ENCODE results near the gene CITED2.
"Not testable (repeated sequence)": the region's sequence is repeated elsewhere in the genome, so short reads cannot be mapped to it uniquely, and the experiment has no call there.

Gene CITED2

GRCh38 chr6:139415365-139415764, 40.9 kb upstream of the CITED2 start:
- H3K4me3 ChIP-seq (ENCODE audit: control insufficient read depth, low read depth, low read length) = no peak overlapping the region
- no peak for TF ChIP-seq CTCF (IDR thresholded peaks at IDR 0.05; ENCODE audit: control insufficient read depth, insufficient read depth, low read depth, low read length, missing control alignments)
- DNase-seq (ENCODE audit: low read depth) = no peak

- DNase-seq (ENCODE audit: low read depth); H3K4me3 ChIP-seq (ENCODE audit: control insufficient read depth, low read depth, low read length): not testable (repeated sequence)
Observed at GRCh38 chr6:139412103-139412502, 37.7 kb upstream of the CITED2 start.

- no peak overlapping the region for H3K4me3 ChIP-seq (ENCODE audit: control insufficient read depth, low read depth, low read length)
- DNase-seq (ENCODE audit: low read depth) = peak; percentile 62
- TF ChIP-seq CTCF (IDR thresholded peaks at IDR 0.05; ENCODE audit: control insufficient read depth, insufficient read depth, low read depth, low read length, missing control alignments) = no peak
Observed at GRCh38 chr6:139409026-139409425, 34.6 kb upstream of the CITED2 start.

DNA sequence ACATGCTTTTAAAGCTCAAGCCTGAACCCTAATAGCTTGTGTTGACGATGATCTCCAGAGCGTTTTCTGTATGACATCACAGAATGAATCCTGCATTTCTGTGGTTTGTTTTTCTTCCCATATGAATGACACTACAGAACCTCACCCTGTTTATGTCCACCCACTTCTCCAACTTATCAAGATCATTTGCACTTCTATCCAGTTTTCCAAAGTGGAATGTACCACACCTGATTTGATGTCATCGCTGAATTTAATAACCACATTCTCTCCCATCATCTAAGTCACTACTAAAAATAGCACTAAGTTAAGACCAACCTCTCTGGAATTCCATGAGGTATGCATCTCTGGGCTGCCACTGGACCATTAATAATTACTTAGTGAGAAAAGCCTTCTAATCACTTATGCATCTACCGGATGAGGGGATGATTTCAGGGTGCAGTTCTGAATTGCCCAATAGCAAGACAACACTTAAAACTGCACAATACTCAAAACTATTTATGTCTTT, 33.3 kb upstream of the CITED2 start:
- no peak overlapping the region for H3K4me3 ChIP-seq (ENCODE audit: control insufficient read depth, low read depth, low read length)
- TF ChIP-seq CTCF (IDR thresholded peaks at IDR 0.05; ENCODE audit: control insufficient read depth, insufficient read depth, low read depth, low read length, missing control alignments) = no peak
- DNase-seq (ENCODE audit: low read depth) = peak; percentile 97

DNA sequence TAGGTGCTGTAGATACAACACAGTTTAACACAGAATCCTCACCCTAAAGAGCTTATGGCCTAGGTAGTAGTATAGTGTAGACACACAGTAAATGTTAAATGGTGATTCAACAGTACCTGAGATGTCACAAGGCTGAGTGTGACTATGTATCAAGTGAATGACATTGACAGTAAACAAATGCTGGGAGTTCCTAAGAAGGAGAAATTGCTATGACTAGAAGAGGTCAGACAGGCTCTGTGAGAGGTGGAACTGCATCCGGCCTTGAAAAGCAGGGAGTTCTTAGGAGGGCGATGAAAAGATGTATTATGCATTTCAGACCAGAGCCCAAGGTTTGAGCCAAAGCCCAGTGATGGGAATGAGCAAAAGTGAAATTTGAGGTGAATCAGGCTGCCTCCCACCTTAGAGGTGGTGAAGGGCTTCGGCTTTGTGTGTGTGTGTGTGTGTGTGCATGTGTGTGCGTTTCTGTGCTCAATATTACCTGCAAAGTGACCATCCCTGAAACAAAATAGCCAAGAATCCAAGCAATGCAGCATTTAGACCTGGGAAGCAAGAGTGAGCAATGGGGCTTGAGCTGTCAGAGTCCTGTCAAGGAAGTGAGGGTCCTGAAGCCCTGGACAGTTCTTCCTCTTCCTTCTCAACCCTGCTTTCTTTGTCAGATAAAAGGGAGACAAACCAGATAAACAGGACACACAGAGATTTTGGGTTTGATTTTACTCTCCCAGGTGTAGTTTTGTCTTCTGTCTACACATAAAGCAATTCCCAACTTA, 32.3 kb upstream of the CITED2 start:
- no peak for TF ChIP-seq CTCF (IDR thresholded peaks at IDR 0.05; ENCODE audit: control insufficient read depth, insufficient read depth, low read depth, low read length, missing control alignments)
- no peak overlapping the region for H3K4me3 ChIP-seq (ENCODE audit: control insufficient read depth, low read depth, low read length)
- DNase-seq (ENCODE audit: low read depth) = no peak

DNA sequence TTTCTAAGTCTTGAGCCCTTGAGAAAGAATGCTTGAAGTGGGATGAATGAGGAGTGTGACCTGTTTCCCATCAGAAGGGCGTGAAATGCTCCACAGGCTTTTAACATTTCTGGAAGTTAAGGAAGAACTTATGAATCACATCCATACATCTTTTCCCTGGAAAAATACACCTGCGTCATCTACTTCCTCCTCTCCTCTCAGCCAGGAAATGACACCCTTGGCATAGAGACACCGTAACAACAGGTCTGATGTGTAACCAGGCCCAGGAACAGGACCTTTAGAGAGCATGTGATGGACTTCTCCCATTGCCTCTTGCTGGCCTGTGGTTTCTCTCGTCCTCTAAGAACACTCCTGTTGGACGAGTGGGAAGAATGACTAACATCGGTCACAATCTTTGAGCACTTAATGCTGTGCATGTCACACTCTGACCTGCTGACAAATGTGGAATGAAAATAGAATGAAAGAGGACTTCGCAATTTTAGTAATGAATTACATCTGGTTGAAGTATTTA, 28.5 kb upstream of the CITED2 start:
- H3K4me3 ChIP-seq (ENCODE audit: control insufficient read depth, low read depth, low read length) = no peak overlapping the region
- peak; percentile 91 for DNase-seq (ENCODE audit: low read depth)
- no peak for TF ChIP-seq CTCF (IDR thresholded peaks at IDR 0.05; ENCODE audit: control insufficient read depth, insufficient read depth, low read depth, low read length, missing control alignments)

DNA sequence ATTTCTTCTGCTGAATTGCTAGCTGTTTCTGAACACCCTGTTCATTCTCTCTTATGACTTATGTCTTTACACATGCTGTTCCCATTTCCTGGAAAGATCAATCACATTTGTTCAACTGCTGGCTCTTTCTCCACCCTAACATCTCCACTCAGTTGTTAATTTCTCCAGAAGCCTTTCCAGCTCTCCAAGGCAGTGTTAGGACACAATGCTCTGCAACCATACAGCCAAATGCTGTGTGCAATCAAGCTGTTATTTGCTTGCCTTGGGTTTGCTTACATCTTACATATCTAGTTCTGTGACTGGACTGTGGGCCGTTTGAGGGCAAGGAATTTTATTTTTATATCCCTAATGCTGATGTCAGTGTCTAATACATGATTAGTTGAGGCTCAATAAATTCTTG, 24.2 kb upstream of the CITED2 start:
- TF ChIP-seq CTCF (IDR thresholded peaks at IDR 0.05; ENCODE audit: control insufficient read depth, insufficient read depth, low read depth, low read length, missing control alignments) = no peak
- H3K4me3 ChIP-seq (ENCODE audit: control insufficient read depth, low read depth, low read length) = no peak overlapping the region
- DNase-seq (ENCODE audit: low read depth) = no peak

All from AG09309 (cell line).